Measurements from ENCODE around the gene CATSPERB.
A peak's percentile ranks its signal among the peaks of the same experiment; 100 is the strongest.

The CATSPERB gene

DNA sequence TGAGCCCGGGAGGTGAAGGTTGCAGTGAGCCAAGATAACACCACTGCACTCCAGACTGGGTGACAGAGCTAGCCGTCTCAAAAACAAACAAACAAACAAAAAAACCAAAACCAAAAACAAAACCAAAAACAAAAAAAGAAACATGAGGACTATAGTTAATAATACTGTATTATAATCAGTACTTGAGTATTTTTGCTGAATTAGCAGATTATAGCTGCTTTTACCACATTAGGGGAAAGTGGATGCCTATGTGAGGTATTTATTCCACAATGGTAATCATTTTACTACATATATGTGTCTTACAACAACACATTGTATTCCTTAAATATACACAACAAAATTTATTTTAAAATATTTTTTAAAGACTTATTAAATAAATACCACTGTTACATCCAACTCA lies 120.4 kb downstream of the CATSPERB start:
- no peak for TF ChIP-seq ZNF560 (tag by site-specific recombination; IDR thresholded peaks at IDR 0.05; ENCODE audit: borderline replicate concordance)
- TF ChIP-seq, protein P1, sequence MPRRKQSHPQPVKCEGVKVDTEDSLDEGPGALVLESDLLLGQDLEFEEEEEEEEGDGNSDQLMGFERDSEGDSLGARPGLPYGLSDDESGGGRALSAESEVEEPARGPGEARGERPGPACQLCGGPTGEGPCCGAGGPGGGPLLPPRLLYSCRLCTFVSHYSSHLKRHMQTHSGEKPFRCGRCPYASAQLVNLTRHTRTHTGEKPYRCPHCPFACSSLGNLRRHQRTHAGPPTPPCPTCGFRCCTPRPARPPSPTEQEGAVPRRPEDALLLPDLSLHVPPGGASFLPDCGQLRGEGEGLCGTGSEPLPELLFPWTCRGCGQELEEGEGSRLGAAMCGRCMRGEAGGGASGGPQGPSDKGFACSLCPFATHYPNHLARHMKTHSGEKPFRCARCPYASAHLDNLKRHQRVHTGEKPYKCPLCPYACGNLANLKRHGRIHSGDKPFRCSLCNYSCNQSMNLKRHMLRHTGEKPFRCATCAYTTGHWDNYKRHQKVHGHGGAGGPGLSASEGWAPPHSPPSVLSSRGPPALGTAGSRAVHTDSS (tag by site-specific recombination; IDR thresholded peaks at IDR 0.05): no peak
- TF ChIP-seq ZNF521 (tag by site-specific recombination; IDR thresholded peaks at IDR 0.05): no peak
- no peak for TF ChIP-seq ZNF292 (tag by site-specific recombination; IDR thresholded peaks at IDR 0.05; ENCODE audit: borderline replicate concordance, low read depth)
- TF ChIP-seq ZNF776 (tag by site-specific recombination; IDR thresholded peaks at IDR 0.05; ENCODE audit: borderline replicate concordance): no peak
- no peak for TF ChIP-seq ZNF23 (tag by site-specific recombination; IDR thresholded peaks at IDR 0.05; ENCODE audit: borderline replicate concordance)
- no peak for TF ChIP-seq ZNF549 (tag by site-specific recombination; IDR thresholded peaks at IDR 0.05)
- TF ChIP-seq ZNF426 (tag by site-specific recombination; IDR thresholded peaks at IDR 0.05): no peak
- no peak for TF ChIP-seq TRIM28 (IDR thresholded peaks at IDR 0.05; ENCODE audit: borderline replicate concordance, low read length)
- no peak for TF ChIP-seq YY2 (tag by site-specific recombination; IDR thresholded peaks at IDR 0.05)
- no peak for TF ChIP-seq MZF1 (tag by site-specific recombination; IDR thresholded peaks at IDR 0.05; ENCODE audit: borderline replicate concordance)
- no peak for TF ChIP-seq ZSCAN18 (tag by site-specific recombination; IDR thresholded peaks at IDR 0.05)
- no peak for TF ChIP-seq YY1 (tag by site-specific recombination; IDR thresholded peaks at IDR 0.05)
- TF ChIP-seq ZBTB1 (tag by site-specific recombination; IDR thresholded peaks at IDR 0.05): no peak
- TF ChIP-seq PRDM1 (tag by site-specific recombination; IDR thresholded peaks at IDR 0.05): no peak
- TF ChIP-seq GLI2 (tag by site-specific recombination; IDR thresholded peaks at IDR 0.05; ENCODE audit: borderline replicate concordance, low read depth): no peak
- no peaks in the 10 kb centered on the region for H3K9me3 ChIP-seq (ENCODE audit: control insufficient read depth, insufficient read depth, low read depth, low read length)
- ChIA-PET POLR2A (no interaction called here), CTCF (interaction anchor here (0.6 kb wide), 1 partner anchor 44 kb away, joined by 3 read pairs; no protein-coding TSS in a partner anchor)
- H3K4me1 ChIP-seq (ENCODE audit: control insufficient read depth, insufficient read depth, low read length): no peaks in the 10 kb centered on the region
- H3K4me3 ChIP-seq (ENCODE audit: low read depth, low read length): no peak overlapping the region
- no peaks in the 10 kb centered on the region for H3K36me3 ChIP-seq (ENCODE audit: control insufficient read depth in 2 of 2, insufficient read depth in 1 of 2, low read length in 2 of 2)
- H3K27ac ChIP-seq (ENCODE audit: extremely low read depth, low read depth, low read length): no peak overlapping the region

- Histone ChIP-seq H3K9me3 (ENCODE audit: control insufficient read depth, insufficient read depth, low read depth, low read length) (no peaks in the 10 kb centered on the region), H3K4me1 (ENCODE audit: control insufficient read depth, insufficient read depth, low read length) (no peaks in the 10 kb centered on the region), H3K4me3 (ENCODE audit: low read depth, low read length) (no peak overlapping the region), H3K36me3 (ENCODE audit: control insufficient read depth in 2 of 2, insufficient read depth in 1 of 2, low read length in 2 of 2) (no peaks in the 10 kb centered on the region), H3K27ac (ENCODE audit: extremely low read depth, low read depth, low read length) (no peak overlapping the region)
- POLR2A ChIA-PET: no interaction called here
- TF ChIP-seq, protein P2, sequence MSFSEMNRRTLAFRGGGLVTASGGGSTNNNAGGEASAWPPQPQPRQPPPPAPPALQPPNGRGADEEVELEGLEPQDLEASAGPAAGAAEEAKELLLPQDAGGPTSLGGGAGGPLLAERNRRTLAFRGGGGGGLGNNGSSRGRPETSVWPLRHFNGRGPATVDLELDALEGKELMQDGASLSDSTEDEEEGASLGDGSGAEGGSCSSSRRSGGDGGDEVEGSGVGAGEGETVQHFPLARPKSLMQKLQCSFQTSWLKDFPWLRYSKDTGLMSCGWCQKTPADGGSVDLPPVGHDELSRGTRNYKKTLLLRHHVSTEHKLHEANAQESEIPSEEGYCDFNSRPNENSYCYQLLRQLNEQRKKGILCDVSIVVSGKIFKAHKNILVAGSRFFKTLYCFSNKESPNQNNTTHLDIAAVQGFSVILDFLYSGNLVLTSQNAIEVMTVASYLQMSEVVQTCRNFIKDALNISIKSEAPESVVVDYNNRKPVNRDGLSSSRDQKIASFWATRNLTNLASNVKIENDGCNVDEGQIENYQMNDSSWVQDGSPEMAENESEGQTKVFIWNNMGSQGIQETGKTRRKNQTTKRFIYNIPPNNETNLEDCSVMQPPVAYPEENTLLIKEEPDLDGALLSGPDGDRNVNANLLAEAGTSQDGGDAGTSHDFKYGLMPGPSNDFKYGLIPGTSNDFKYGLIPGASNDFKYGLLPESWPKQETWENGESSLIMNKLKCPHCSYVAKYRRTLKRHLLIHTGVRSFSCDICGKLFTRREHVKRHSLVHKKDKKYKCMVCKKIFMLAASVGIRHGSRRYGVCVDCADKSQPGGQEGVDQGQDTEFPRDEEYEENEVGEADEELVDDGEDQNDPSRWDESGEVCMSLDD (tag by site-specific recombination; IDR thresholded peaks at IDR 0.05): no peak
- TF ChIP-seq FEZF1 (tag by site-specific recombination; IDR thresholded peaks at IDR 0.05): peak; percentile 10; the same call in 1 of the 2 replicates
- TF ChIP-seq, protein P3, sequence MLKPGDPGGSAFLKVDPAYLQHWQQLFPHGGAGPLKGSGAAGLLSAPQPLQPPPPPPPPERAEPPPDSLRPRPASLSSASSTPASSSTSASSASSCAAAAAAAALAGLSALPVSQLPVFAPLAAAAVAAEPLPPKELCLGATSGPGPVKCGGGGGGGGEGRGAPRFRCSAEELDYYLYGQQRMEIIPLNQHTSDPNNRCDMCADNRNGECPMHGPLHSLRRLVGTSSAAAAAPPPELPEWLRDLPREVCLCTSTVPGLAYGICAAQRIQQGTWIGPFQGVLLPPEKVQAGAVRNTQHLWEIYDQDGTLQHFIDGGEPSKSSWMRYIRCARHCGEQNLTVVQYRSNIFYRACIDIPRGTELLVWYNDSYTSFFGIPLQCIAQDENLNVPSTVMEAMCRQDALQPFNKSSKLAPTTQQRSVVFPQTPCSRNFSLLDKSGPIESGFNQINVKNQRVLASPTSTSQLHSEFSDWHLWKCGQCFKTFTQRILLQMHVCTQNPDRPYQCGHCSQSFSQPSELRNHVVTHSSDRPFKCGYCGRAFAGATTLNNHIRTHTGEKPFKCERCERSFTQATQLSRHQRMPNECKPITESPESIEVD (tag by site-specific recombination; IDR thresholded peaks at IDR 0.05): peak; percentile 34; the same call in 1 of the 2 replicates
- TF ChIP-seq, protein P4, sequence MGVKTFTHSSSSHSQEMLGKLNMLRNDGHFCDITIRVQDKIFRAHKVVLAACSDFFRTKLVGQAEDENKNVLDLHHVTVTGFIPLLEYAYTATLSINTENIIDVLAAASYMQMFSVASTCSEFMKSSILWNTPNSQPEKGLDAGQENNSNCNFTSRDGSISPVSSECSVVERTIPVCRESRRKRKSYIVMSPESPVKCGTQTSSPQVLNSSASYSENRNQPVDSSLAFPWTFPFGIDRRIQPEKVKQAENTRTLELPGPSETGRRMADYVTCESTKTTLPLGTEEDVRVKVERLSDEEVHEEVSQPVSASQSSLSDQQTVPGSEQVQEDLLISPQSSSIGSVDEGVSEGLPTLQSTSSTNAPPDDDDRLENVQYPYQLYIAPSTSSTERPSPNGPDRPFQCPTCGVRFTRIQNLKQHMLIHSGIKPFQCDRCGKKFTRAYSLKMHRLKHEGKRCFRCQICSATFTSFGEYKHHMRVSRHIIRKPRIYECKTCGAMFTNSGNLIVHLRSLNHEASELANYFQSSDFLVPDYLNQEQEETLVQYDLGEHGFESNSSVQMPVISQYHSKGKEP (tag by site-specific recombination; IDR thresholded peaks at IDR 0.05): no peak
- CTCF ChIA-PET: interaction anchor here (0.6 kb wide), 1 partner anchor 13 kb away, joined by 6 read pairs; no protein-coding TSS in a partner anchor
These were observed 122.7 kb downstream of the CATSPERB start for GRCh38 chr14:91609161-91609560.

Measured in HEK293 (cell line).